Activated CD4-positive, alpha-beta T cell treated with anti-CD3 and anti-CD28 coated beads for 24 hours (primary cell): Measurements from ENCODE around the gene STARD9.
"Not testable (repeated sequence)": the region's sequence is repeated elsewhere in the genome, so short reads cannot be mapped to it uniquely, and the experiment has no call there.

Source experiments
- DNase-seq, 2 donors: peaks; one replicate each; pipeline ENCODE4 v3.0.0-alpha.2; 2020; ENCODE audit warnings: low read depth in 2 of 2

STARD9 gene

DNA sequence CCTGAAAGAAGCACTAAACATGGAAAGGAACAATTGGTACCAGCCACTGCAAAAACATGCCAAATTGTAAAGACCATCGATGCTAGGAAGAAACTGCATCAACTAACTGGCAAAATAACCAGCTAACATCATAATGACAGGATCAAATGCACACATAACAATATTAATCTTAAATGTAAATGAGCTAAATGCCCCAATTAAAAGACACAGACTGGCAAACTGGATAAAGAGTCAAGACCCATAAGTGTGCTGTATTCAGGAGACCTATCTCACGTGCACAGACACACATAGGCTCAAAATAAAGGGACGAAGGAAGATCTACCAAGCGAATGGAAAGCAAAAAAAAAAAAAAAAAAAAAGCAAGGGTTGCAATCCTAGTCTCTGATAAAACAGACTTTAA is 190.7 kb downstream of the STARD9 start:
- not testable (repeated sequence) for DNase-seq
